ENCODE results near the gene PHKA2. TPM values are rescaled to one million over a fixed set of nuclear protein-coding genes. Genes with fewer than 3 reads are reported as not detected.

The PHKA2 gene
- total and polyA plus RNA-seq, 2 of the 4 experiments (the other 2 are of a cell fraction) = 10.0 to 21.5 TPM

GRCh38 chrX:18992829-18993228, 8.9 kb upstream of the PHKA2 start:
- H4K5ac ChIP-seq (ENCODE audit: low read depth, low read length) = no peak overlapping the region
- no peak overlapping the region for H2AK5ac ChIP-seq (ENCODE audit: low read depth, low read length)
- CTCF ChIA-PET = no interaction called here

More at GRCh38 chrX:18992829-18993228, 8.9 kb upstream of the PHKA2 start:
- Histone ChIP-seq H2BK20ac (ENCODE audit: low read depth, low read length) (no peak overlapping the region; the same call in 1 of the 2 replicates), H3K4me1 (ENCODE audit: control insufficient read depth, insufficient read depth, low read length) (no peaks in the 10 kb centered on the region), H2BK15ac (ENCODE audit: low read depth, low read length) (peak overlapping the region; percentile 20; the same call in 1 of the 3 replicates), H3K36me3 (ENCODE audit: control insufficient read depth, insufficient read depth, low read length) (no peaks in the 10 kb centered on the region; the same call in none of the 2 replicates), H3K27me3 (ENCODE audit: control insufficient read depth, insufficient read depth, low read length) (no peaks in the 10 kb centered on the region), H4K20me1 (ENCODE audit: insufficient read depth, low read length) (no peaks in the 10 kb centered on the region; the same call in 1 of the 2 replicates), H3K4me2 (ENCODE audit: low read depth, low read length) (no peak overlapping the region), H2BK5ac (ENCODE audit: low read depth, low read length, poor library complexity, severe bottlenecking) (no peak overlapping the region), H4K91ac (ENCODE audit: insufficient read depth, low read depth, low read length) (no peak overlapping the region; the same call in 1 of the 2 replicates), H3K14ac (replicated peaks; ENCODE audit: low read depth, low read length) (no peak overlapping the region), H3K56ac (ENCODE audit: extremely low read depth, insufficient read depth, low read length) (no peak overlapping the region), H3K9me3 (ENCODE audit: control insufficient read depth, insufficient read depth, low read length) (no peaks in the 10 kb centered on the region), H3K18ac (ENCODE audit: low read depth, low read length) (no peak overlapping the region), H3K9me1 (ENCODE audit: insufficient read depth, low read length) (peaks cover 3% of the 10 kb centered on the region; the same call in 1 of the 2 replicates), H3K23ac (ENCODE audit: low read depth, low read length) (no peak overlapping the region), H2AK9ac (replicated peaks; ENCODE audit: low read depth, low read length, poor library complexity) (no peak overlapping the region), H3K9ac (ENCODE audit: low read depth, low read length) (no peak overlapping the region), H3K4me3 (ENCODE audit: insufficient read depth, low read depth, low read length) (no peak overlapping the region), H3K27ac (ENCODE audit: insufficient read depth, low read length) (no peak overlapping the region), H3K79me1 (ENCODE audit: low read depth in 1 of 2, low read length in 2 of 2) (peaks cover 5 to 7% of the 10 kb centered on the region in 2 experiments; a peak in 1 of 4 replicates), H2BK120ac (ENCODE audit: low read depth, low read length) (peak overlapping the region; percentile 18; the same call in 1 of the 2 replicates), H4K8ac (ENCODE audit: low read depth in 2 of 2, low read length in 2 of 2) (no peak overlapping the region; a peak in 1 of 4 replicates), H3K4ac (ENCODE audit: low read depth, low read length) (peak overlapping the region; percentile 8; the same call in 1 of the 2 replicates), H2AFZ (replicated peaks; ENCODE audit: low read length, poor library complexity) (no peak overlapping the region)
- dilution Hi-C loops (cut with HindIII; ENCODE audit: low sequenced_read_pairs, unreplicated experiment) (no loop called here), intact Hi-C loops (cut with micrococcal nuclease) (no loop called here), in situ Hi-C loops (cut with MboI; ENCODE audit: low sequenced_read_pairs) (no loop called here)
- no peak for DNase-seq
- POLR2A ChIA-PET (ENCODE audit: unreplicated experiment) = no interaction called here
- 80% methylated on average over 1 of the region's 7 CpGs; no CpG with 5 or more reads in 1 of the 2 experiments for WGBS, 2 experiments (ENCODE audit: extremely low coverage in 2 of 2, insufficient read length in 1 of 2)
- no peak for ATAC-seq (ENCODE audit: low read depth)
- BruUV-seq (replicated peaks) = no TSS peak
- TF ChIP-seq MAZ (IDR thresholded peaks at IDR 0.05; ENCODE audit: borderline replicate concordance, low read depth, low read length) (no peak), CHD1 (IDR thresholded peaks at IDR 0.05; ENCODE audit: low read depth, low read length) (no peak), USF2 (IDR thresholded peaks at IDR 0.05; ENCODE audit: low read depth, low read length) (no peak), RAD21 (IDR thresholded peaks at IDR 0.05; ENCODE audit: low read length) (no peak), ELK1 (IDR thresholded peaks at IDR 0.05; ENCODE audit: borderline replicate concordance, low read depth, low read length) (no peak)
